ENCODE data around the gene ZNF335.

DNA sequence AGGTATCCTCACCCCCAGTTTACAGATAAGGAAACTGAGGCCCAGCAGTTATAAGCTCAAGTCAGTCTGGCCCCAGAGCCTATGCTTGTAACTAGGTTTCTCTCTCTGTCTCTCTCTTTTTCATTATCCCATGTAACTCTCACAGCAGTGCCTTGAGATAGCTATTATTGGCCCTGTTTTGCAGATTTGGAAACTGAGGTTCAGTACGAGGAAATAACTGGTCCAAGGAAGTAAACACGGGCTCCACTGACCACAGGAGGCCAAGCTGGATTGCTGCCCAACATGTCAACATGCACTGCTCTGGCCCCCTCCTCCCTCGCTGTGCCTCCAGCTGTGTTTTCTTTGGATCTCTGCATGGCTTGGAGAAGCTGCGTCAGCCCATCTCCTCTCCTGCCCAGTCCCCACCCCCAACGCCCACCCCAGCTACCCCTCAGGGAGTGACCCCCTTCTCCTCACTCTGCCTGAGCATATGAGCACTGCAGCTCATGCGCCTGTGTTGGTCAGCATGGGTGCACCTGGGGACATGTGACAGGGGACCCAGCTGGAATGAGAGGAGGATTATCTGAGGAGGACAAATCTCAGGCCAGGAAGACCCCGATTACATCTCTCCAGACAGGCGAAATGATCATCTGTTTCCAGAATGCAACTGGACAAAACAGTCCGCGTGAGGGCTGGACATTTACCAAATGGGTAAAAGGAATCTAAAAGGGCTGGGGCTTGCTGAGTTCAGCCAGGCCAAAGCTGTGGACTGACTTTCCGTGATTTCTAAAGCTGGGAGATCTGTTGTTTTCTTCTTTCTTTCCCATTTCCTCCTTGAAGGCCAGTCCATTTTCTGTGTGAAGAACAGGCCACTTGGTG, 52.2 kb downstream of the ZNF335 start:
- TF ChIP-seq GATA3 (IDR thresholded peaks at IDR 0.05; ENCODE audit: low read depth, low read length) (no peak), GATA2 (IDR thresholded peaks at IDR 0.05; ENCODE audit: low read depth, low read length) (peak; percentile 65)

All from SH-SY5Y (cell line).